ENCODE results near the gene SOWAHD.

Gene SOWAHD

GRCh38 chrX:119726900-119727555 is 31.4 kb upstream of the SOWAHD start:
- H3K23ac ChIP-seq (ENCODE audit: low read length), result no peak overlapping the region
- H3K4me3 ChIP-seq (ENCODE audit: low read length), result no peak overlapping the region
- H3K79me2 ChIP-seq (ENCODE audit: control insufficient read depth, insufficient read depth, low read length), result no peaks in the 10 kb centered on the region
- no peak overlapping the region for H2BK120ac ChIP-seq (ENCODE audit: low read depth, low read length)
- no peaks in the 10 kb centered on the region for H3K36me3 ChIP-seq (ENCODE audit: control insufficient read depth, insufficient read depth, low read length)
- H3K79me1 ChIP-seq (ENCODE audit: low read length), result no peaks in the 10 kb centered on the region
- H3K4me1 ChIP-seq (ENCODE audit: control insufficient read depth, low read depth, low read length), result no peaks in the 10 kb centered on the region
- DNase-seq, result peak; percentile 19
- no peak overlapping the region for H4K5ac ChIP-seq (ENCODE audit: low read length)
- no peak overlapping the region for H3K9ac ChIP-seq (ENCODE audit: low read length)
- no peaks in the 10 kb centered on the region for H3K27me3 ChIP-seq (ENCODE audit: insufficient read depth, low read length, poor library complexity)
- H2AK5ac ChIP-seq (ENCODE audit: low read length), result no peak overlapping the region
- no peak overlapping the region for H3K18ac ChIP-seq (ENCODE audit: low read length)
- H2BK15ac ChIP-seq (replicated peaks; ENCODE audit: low read depth), result no peak overlapping the region
- no peak overlapping the region for H3K56ac ChIP-seq (ENCODE audit: low read length)
- no peak overlapping the region for H2BK5ac ChIP-seq (ENCODE audit: low read length)
- WGBS (ENCODE audit: extremely low coverage, insufficient coverage, low lambda C conversion rate), result no CpG with 5 or more reads among the region's 7 CpGs
- H3K4me2 ChIP-seq (ENCODE audit: low read length), result no peak overlapping the region
- H3K27ac ChIP-seq (ENCODE audit: low read depth, low read length), result no peak overlapping the region
- H4K8ac ChIP-seq (ENCODE audit: low read depth, low read length), result no peak overlapping the region
- H3K4ac ChIP-seq (ENCODE audit: low read depth, low read length), result no peak overlapping the region

GRCh38 chrX:119728487-119728886 is 29.9 kb upstream of the SOWAHD start:
- Histone ChIP-seq H3K4me3 (ENCODE audit: low read length) (no peak overlapping the region), H4K5ac (ENCODE audit: low read length) (no peak overlapping the region), H3K36me3 (ENCODE audit: control insufficient read depth, insufficient read depth, low read length) (no peaks in the 10 kb centered on the region), H3K9ac (ENCODE audit: low read length) (no peak overlapping the region), H3K4me2 (ENCODE audit: low read length) (no peak overlapping the region), H2BK5ac (ENCODE audit: low read length) (no peak overlapping the region), H2BK15ac (replicated peaks; ENCODE audit: low read depth) (no peak overlapping the region), H3K27ac (ENCODE audit: low read depth, low read length) (no peak overlapping the region), H3K79me1 (ENCODE audit: low read length) (no peaks in the 10 kb centered on the region), H4K8ac (ENCODE audit: low read depth, low read length) (no peak overlapping the region), H3K4ac (ENCODE audit: low read depth, low read length) (no peak overlapping the region), H2BK120ac (ENCODE audit: low read depth, low read length) (no peak overlapping the region), H3K4me1 (ENCODE audit: control insufficient read depth, low read depth, low read length) (no peaks in the 10 kb centered on the region), H3K18ac (ENCODE audit: low read length) (no peak overlapping the region), H2AK5ac (ENCODE audit: low read length) (no peak overlapping the region), H3K56ac (ENCODE audit: low read length) (no peak overlapping the region), H3K79me2 (ENCODE audit: control insufficient read depth, insufficient read depth, low read length) (no peaks in the 10 kb centered on the region), H3K23ac (ENCODE audit: low read length) (no peak overlapping the region), H3K27me3 (ENCODE audit: insufficient read depth, low read length, poor library complexity) (no peaks in the 10 kb centered on the region)
- no CpG with 5 or more reads among the region's 5 CpGs for whole genome bisulfite sequencing (ENCODE audit: extremely low coverage, insufficient coverage, low lambda C conversion rate)
- peak; percentile 38 for DNase-seq

- H2BK120ac ChIP-seq (ENCODE audit: low read depth, low read length), result no peak overlapping the region
- no peaks in the 10 kb centered on the region for H3K4me1 ChIP-seq (ENCODE audit: control insufficient read depth, low read depth, low read length)
- H3K9ac ChIP-seq (ENCODE audit: low read length), result no peak overlapping the region
- no peak overlapping the region for H3K23ac ChIP-seq (ENCODE audit: low read length)
- H4K8ac ChIP-seq (ENCODE audit: low read depth, low read length), result no peak overlapping the region
- H3K79me1 ChIP-seq (ENCODE audit: low read length), result no peaks in the 10 kb centered on the region
- H2AK5ac ChIP-seq (ENCODE audit: low read length), result no peak overlapping the region
- H3K79me2 ChIP-seq (ENCODE audit: control insufficient read depth, insufficient read depth, low read length), result no peaks in the 10 kb centered on the region
- peak; percentile 60 for DNase-seq
- no peak overlapping the region for H3K18ac ChIP-seq (ENCODE audit: low read length)
- no peak overlapping the region for H4K5ac ChIP-seq (ENCODE audit: low read length)
- H3K36me3 ChIP-seq (ENCODE audit: control insufficient read depth, insufficient read depth, low read length), result no peaks in the 10 kb centered on the region
- no CpG with 5 or more reads among the region's 14 CpGs for WGBS (ENCODE audit: extremely low coverage, insufficient coverage, low lambda C conversion rate)
- H3K27ac ChIP-seq (ENCODE audit: low read depth, low read length), result no peak overlapping the region
- no peak overlapping the region for H3K4ac ChIP-seq (ENCODE audit: low read depth, low read length)
- H3K4me2 ChIP-seq (ENCODE audit: low read length), result no peak overlapping the region
- H2BK5ac ChIP-seq (ENCODE audit: low read length), result no peak overlapping the region
- no peaks in the 10 kb centered on the region for H3K27me3 ChIP-seq (ENCODE audit: insufficient read depth, low read length, poor library complexity)
- H3K56ac ChIP-seq (ENCODE audit: low read length), result no peak overlapping the region
- no peak overlapping the region for H3K4me3 ChIP-seq (ENCODE audit: low read length)
- H2BK15ac ChIP-seq (replicated peaks; ENCODE audit: low read depth), result no peak overlapping the region
These were observed 28.8 kb upstream of the SOWAHD start for GRCh38 chrX:119729408-119730201.

GRCh38 chrX:119734897-119735339 is 23.5 kb upstream of the SOWAHD start:
- Histone ChIP-seq H2BK15ac (replicated peaks; ENCODE audit: low read depth) (no peak overlapping the region), H3K23ac (ENCODE audit: low read length) (no peak overlapping the region), H3K4ac (ENCODE audit: low read depth, low read length) (no peak overlapping the region), H2BK5ac (ENCODE audit: low read length) (no peak overlapping the region), H4K8ac (ENCODE audit: low read depth, low read length) (no peak overlapping the region), H3K4me3 (ENCODE audit: low read length) (no peak overlapping the region), H4K5ac (ENCODE audit: low read length) (no peak overlapping the region), H3K9ac (ENCODE audit: low read length) (no peak overlapping the region), H3K4me2 (ENCODE audit: low read length) (no peak overlapping the region), H3K27ac (ENCODE audit: low read depth, low read length) (no peak overlapping the region), H3K4me1 (ENCODE audit: control insufficient read depth, low read depth, low read length) (no peaks in the 10 kb centered on the region), H3K79me2 (ENCODE audit: control insufficient read depth, insufficient read depth, low read length) (no peaks in the 10 kb centered on the region), H3K18ac (ENCODE audit: low read length) (no peak overlapping the region), H3K56ac (ENCODE audit: low read length) (no peak overlapping the region), H2AK5ac (ENCODE audit: low read length) (no peak overlapping the region), H3K27me3 (ENCODE audit: insufficient read depth, low read length, poor library complexity) (no peaks in the 10 kb centered on the region), H3K36me3 (ENCODE audit: control insufficient read depth, insufficient read depth, low read length) (no peaks in the 10 kb centered on the region), H3K79me1 (ENCODE audit: low read length) (no peaks in the 10 kb centered on the region), H2BK120ac (ENCODE audit: low read depth, low read length) (no peak overlapping the region)
- WGBS (ENCODE audit: extremely low coverage, insufficient coverage, low lambda C conversion rate), result no CpG with 5 or more reads among the region's 7 CpGs
- no peak for DNase-seq

- Histone ChIP-seq H3K9ac (ENCODE audit: low read length) (no peak overlapping the region), H3K56ac (ENCODE audit: low read length) (no peak overlapping the region), H2BK120ac (ENCODE audit: low read depth, low read length) (no peak overlapping the region), H3K4ac (ENCODE audit: low read depth, low read length) (no peak overlapping the region), H2BK15ac (replicated peaks; ENCODE audit: low read depth) (no peak overlapping the region), H3K23ac (ENCODE audit: low read length) (no peak overlapping the region), H4K8ac (ENCODE audit: low read depth, low read length) (no peak overlapping the region), H3K4me1 (ENCODE audit: control insufficient read depth, low read depth, low read length) (no peaks in the 10 kb centered on the region), H3K27me3 (ENCODE audit: insufficient read depth, low read length, poor library complexity) (no peaks in the 10 kb centered on the region), H3K79me1 (ENCODE audit: low read length) (no peaks in the 10 kb centered on the region), H2AK5ac (ENCODE audit: low read length) (no peak overlapping the region), H3K36me3 (ENCODE audit: control insufficient read depth, insufficient read depth, low read length) (no peaks in the 10 kb centered on the region), H3K4me3 (ENCODE audit: low read length) (no peak overlapping the region), H3K18ac (ENCODE audit: low read length) (no peak overlapping the region), H3K27ac (ENCODE audit: low read depth, low read length) (no peak overlapping the region), H3K79me2 (ENCODE audit: control insufficient read depth, insufficient read depth, low read length) (no peaks in the 10 kb centered on the region), H3K4me2 (ENCODE audit: low read length) (no peak overlapping the region), H4K5ac (ENCODE audit: low read length) (no peak overlapping the region), H2BK5ac (ENCODE audit: low read length) (no peak overlapping the region)
- DNase-seq, result no peak
- no CpG with 5 or more reads among the region's 6 CpGs for WGBS (ENCODE audit: extremely low coverage, insufficient coverage, low lambda C conversion rate)
These were observed 22.9 kb upstream of the SOWAHD start for GRCh38 chrX:119735467-119735866.

Data from mesendoderm (in vitro differentiated cells).